HFFc6 (cell line): Measurements from ENCODE around the gene HNRNPA3. TPM values are rescaled to one million over a fixed set of nuclear protein-coding genes. Genes with fewer than 3 reads are reported as not detected.
A peak's percentile ranks its signal among the peaks of the same experiment; 100 is the strongest.

ENCODE experiments used
- DNase-seq: peaks from one replicate; pipeline ENCODE4 v3.0.0-alpha.2; 2018
- H3K27ac Mint-ChIP-seq: 2 replicates; pipeline ENCODE4 v1.8.0; 2020; ENCODE audit warnings: mild to moderate bottlenecking, mixed read lengths
- H3K27me3 Mint-ChIP-seq: 2 replicates; pipeline ENCODE4 v1.8.0; 2021; ENCODE audit warnings: mild to moderate bottlenecking, moderate library complexity, mixed read lengths; ENCODE audit not compliant: insufficient read depth
- H3K36me3 Mint-ChIP-seq: 2 replicates; pipeline ENCODE4 v1.8.0; 2021; ENCODE audit warnings: low read depth, mixed read lengths
- H3K4me1 Mint-ChIP-seq: 2 replicates; pipeline ENCODE4 v1.8.0; 2020; ENCODE audit warnings: low read depth, mixed read lengths
- H3K4me3 Mint-ChIP-seq: 2 replicates; pipeline ENCODE4 v1.8.0; 2020; ENCODE audit warnings: mild to moderate bottlenecking, moderate library complexity, mixed read lengths
- H3K9me3 Mint-ChIP-seq: 2 replicates; pipeline ENCODE4 v1.8.0; 2020; ENCODE audit warnings: mild to moderate bottlenecking, mixed read lengths
- CTCF ChIP-seq: fragments of 200-600 bp; sonication (generic); IDR thresholded peaks from 2 replicates; pipeline ENCODE4 v1.5.0; 2021; ENCODE audit warnings: antibody characterized with exemption, mild to moderate bottlenecking
- total RNA-seq, 6 experiments: library from RNA; stranded (reverse); fragmentation: NEBNext Ultra II Directional; extraction: Animal tissue kit (Norgen Biotek cat#: 25700); gene quantifications; 2 replicates in 1 of 6; 3 replicates in 5 of 6; pipeline ENCODE4 v1.2.3, GENCODE V29; 2021

HNRNPA3 gene
- total RNA-seq, 6 experiments from 2014 or later, result 165 to 253 (median 205) TPM

- Mint-ChIP-seq H3K4me3 (no peak overlapping the region), H3K36me3 (peaks cover 55% of the 10 kb centered on the region), H3K9me3 (0 out of 2 replicates have a peak, but pooled peaks cover 6% of the 10 kb centered on the region), H3K27ac (peak overlapping the region; percentile 69), H3K27me3 (no peaks in the 10 kb centered on the region; the same call in 1 of the 2 replicates), H3K4me1 (peaks cover 71% of the 10 kb centered on the region)
- TF ChIP-seq CTCF, result no peak
- no peak for DNase-seq
Measured at GRCh38 chr2:177255227-177255601, 42.6 kb downstream of the HNRNPA3 start.

- Mint-ChIP-seq H3K9me3 (0 out of 2 replicates have a peak, but pooled peaks cover 6% of the 10 kb centered on the region), H3K27ac (no peak overlapping the region), H3K4me3 (no peak overlapping the region), H3K36me3 (peaks cover 55% of the 10 kb centered on the region), H3K27me3 (no peaks in the 10 kb centered on the region; the same call in 1 of the 2 replicates), H3K4me1 (peaks cover 78% of the 10 kb centered on the region)
- no peak for DNase-seq
- TF ChIP-seq CTCF, result no peak
Measured at GRCh38 chr2:177256026-177256425, 43.4 kb downstream of the HNRNPA3 start.

DNA sequence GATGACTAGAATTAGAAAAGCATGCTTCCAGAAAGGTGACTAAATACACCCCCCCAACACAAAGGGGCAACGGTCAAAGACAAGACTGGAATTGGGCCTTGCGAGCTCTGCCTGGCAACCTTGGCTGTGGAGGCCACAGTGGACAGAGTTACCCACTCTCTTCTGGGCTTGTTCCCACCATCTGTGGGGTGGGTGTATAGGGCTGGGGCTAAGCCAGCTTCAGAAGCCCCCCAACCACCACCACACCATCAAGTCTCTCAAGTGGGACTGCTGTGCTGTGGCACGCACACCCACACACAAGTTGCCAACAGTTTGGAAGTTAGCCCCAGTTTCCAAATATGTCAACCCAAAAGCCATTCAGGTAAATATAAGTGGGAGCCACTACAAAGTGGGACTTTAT is 44.1 kb downstream of the HNRNPA3 start:
- Mint-ChIP-seq H3K4me1 (peaks cover 78% of the 10 kb centered on the region), H3K27ac (no peak overlapping the region), H3K9me3 (0 out of 2 replicates have a peak, but pooled peaks cover 6% of the 10 kb centered on the region), H3K36me3 (peaks cover 53% of the 10 kb centered on the region), H3K27me3 (no peaks in the 10 kb centered on the region; the same call in 1 of the 2 replicates), H3K4me3 (no peak overlapping the region)
- TF ChIP-seq CTCF, result no peak
- no peak for DNase-seq

GRCh38 chr2:177257471-177257870 is 44.9 kb downstream of the HNRNPA3 start:
- H3K9me3 Mint-ChIP-seq, result 0 out of 2 replicates have a peak, but pooled peaks cover 6% of the 10 kb centered on the region
- no peak overlapping the region for H3K4me3 Mint-ChIP-seq
- no peak overlapping the region; the same call in 1 of the 2 replicates for H3K27ac Mint-ChIP-seq
- no peak for DNase-seq
- H3K4me1 Mint-ChIP-seq, result peaks cover 77% of the 10 kb centered on the region
- peaks cover 2% of the 10 kb centered on the region; the same call in 1 of the 2 replicates for H3K27me3 Mint-ChIP-seq
- H3K36me3 Mint-ChIP-seq, result peaks cover 54% of the 10 kb centered on the region
- no peak for TF ChIP-seq CTCF

GRCh38 chr2:177258059-177258458 is 45.5 kb downstream of the HNRNPA3 start:
- Mint-ChIP-seq H3K4me3 (no peak overlapping the region), H3K27me3 (peaks cover 2% of the 10 kb centered on the region; the same call in 1 of the 2 replicates), H3K27ac (no peak overlapping the region; the same call in 1 of the 2 replicates), H3K36me3 (peaks cover 54% of the 10 kb centered on the region), H3K4me1 (peaks cover 71% of the 10 kb centered on the region), H3K9me3 (0 out of 2 replicates have a peak, but pooled peaks cover 6% of the 10 kb centered on the region)
- no peak for TF ChIP-seq CTCF
- no peak for DNase-seq
